SU-DHL-6 (cell line): ENCODE results near the gene AFAP1.

Experiments used
- H2AFZ ChIP-seq: fragments of 200-600 bp; sonication (generic); 2 replicates; pipeline ENCODE4 v1.6.1; 2014; ENCODE audit warnings: low read depth, mild to moderate bottlenecking, moderate library complexity, mixed read lengths, antibody characterized with exemption, low read length; ENCODE audit not compliant: severe bottlenecking
- H3F3A ChIP-seq: fragments of 200-600 bp; shearing (Covaris generic); 2 replicates; pipeline ENCODE4 v1.6.0; 2016; ENCODE audit warnings: antibody characterized with exemption, mild to moderate bottlenecking; ENCODE audit not compliant: insufficient read depth
- H3K27ac ChIP-seq: fragments of 200-600 bp; sonication (generic); 2 replicates; pipeline ENCODE4 v1.5.1; 2016; ENCODE audit warnings: low read depth, mild to moderate bottlenecking, low read length, moderate library complexity, mixed read lengths
- H3K27me3 ChIP-seq: fragments of 200-600 bp; sonication (generic), shearing (Covaris generic); 2 replicates; pipeline ENCODE4 v1.6.0; 2014; ENCODE audit warnings: mild to moderate bottlenecking, low read length
- H3K36me3 ChIP-seq: fragments of 200-600 bp; sonication (generic); 2 replicates; pipeline ENCODE4 v1.6.1; 2014; ENCODE audit warnings: mild to moderate bottlenecking, low read length, mixed read lengths
- H3K4me2 ChIP-seq: fragments of 300-600, 200-600 bp; shearing (Covaris generic), sonication (generic); 2 replicates; pipeline ENCODE4 v1.6.0; 2014; ENCODE audit warnings: low read length, low read depth, mild to moderate bottlenecking; ENCODE audit not compliant: poor library complexity, severe bottlenecking
- H3K4me3 ChIP-seq: fragments of 200-600 bp; sonication (generic); 2 replicates; pipeline ENCODE4 v1.5.1; 2014; ENCODE audit warnings: antibody characterized with exemption, low read length, mild to moderate bottlenecking, mixed read lengths; ENCODE audit not compliant: insufficient read depth, poor library complexity, severe bottlenecking
- H3K79me2 ChIP-seq: fragments of 200-600 bp; sonication (generic); 2 replicates; pipeline ENCODE4 v1.6.1; 2014; ENCODE audit warnings: mild to moderate bottlenecking, low read length, moderate library complexity; ENCODE audit not compliant: insufficient read depth
- H3K9ac ChIP-seq: fragments of 200-600 bp; sonication (generic); 2 replicates; pipeline ENCODE4 v1.7.0; 2014; ENCODE audit warnings: mild to moderate bottlenecking, low read length
- H3K9me2 ChIP-seq: fragments of 200-600 bp; sonication (generic); replicated peaks from 2 replicates; pipeline ENCODE4 v1.6.1; 2014; ENCODE audit warnings: low read length; ENCODE audit not compliant: insufficient read depth
- H3K9me3 ChIP-seq: fragments of 200-600 bp; sonication (generic); 2 replicates; pipeline ENCODE4 v1.6.1; 2014; ENCODE audit warnings: low read length, mixed read lengths; ENCODE audit not compliant: insufficient read depth
- H4K20me1 ChIP-seq: fragments of 200-600 bp; sonication (generic); 2 replicates; pipeline ENCODE4 v1.6.1; 2014; ENCODE audit warnings: low read depth, mild to moderate bottlenecking, antibody characterized with exemption, low read length, moderate library complexity, mixed read lengths
- CTCF ChIP-seq: fragments of 200-600 bp; sonication (generic); IDR thresholded peaks from one replicate; pipeline ENCODE4 v1.5.1; 2017; ENCODE audit warnings: antibody characterized with exemption, mild to moderate bottlenecking, low read length, moderate library complexity; ENCODE audit not compliant: insufficient read depth, poor library complexity, severe bottlenecking
- EZH2phosphoT487 ChIP-seq: fragments of 200-600 bp; sonication (generic), shearing (Covaris generic); conservative IDR thresholded peaks from 2 replicates; pipeline ENCODE4 v1.6.1; 2018; ENCODE audit warnings: mild to moderate bottlenecking, antibody characterized with exemption, low read length, moderate library complexity, mixed read lengths

Gene AFAP1

DNA sequence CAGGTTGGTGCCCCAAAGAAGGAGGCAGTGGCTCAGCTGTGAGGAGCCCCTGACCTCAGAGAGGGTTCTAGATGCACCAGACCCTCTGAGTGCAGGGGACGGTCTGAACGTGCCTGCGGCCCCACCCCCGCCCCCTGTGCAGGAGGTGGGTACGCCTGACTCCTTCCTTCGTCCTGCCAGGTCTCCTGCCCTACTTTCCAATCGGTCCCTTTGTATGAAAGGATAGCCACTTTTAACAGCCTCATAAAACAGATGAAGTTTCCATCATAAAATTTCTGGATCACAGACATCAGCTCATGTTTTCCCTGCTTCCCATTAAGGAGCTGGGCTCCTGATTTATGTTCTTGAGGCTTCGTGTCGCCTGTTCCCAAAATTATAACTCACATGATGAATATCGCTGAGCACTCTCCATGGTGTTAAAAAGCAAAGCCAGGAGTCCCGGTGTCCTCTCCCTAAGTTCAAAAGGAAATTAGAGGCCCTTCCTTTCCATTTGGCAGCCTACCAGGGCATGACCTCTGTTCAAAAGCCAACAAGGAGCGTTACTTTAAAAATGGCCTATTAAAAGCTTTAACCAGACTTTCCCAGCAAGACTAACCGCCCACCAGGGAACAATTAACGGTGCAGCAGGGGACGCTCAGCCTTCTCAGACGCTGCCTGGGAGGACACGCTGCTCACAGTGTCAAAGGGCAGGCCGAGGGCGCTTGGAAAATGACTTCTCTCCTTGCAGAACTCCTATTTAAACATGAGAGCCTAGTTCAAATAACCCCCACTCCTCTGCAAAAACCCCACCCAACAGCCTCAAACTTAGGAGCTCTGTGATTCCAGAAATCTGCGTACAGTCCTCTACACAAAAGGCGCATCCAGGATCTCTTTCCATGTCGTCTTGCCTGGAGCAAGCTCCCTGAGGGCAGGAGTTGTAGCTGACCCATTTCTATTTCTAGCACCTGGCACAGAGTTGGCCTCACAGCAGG lies 181.9 kb downstream of the AFAP1 start:
- Histone ChIP-seq H4K20me1 (no peaks in the 10 kb centered on the region), H3K36me3 (no peaks in the 10 kb centered on the region), H3K4me2 (no peak overlapping the region), H3K27ac (no peak overlapping the region), H3K9ac (no peak overlapping the region), H3K9me3 (no peaks in the 10 kb centered on the region), H2AFZ (no peak overlapping the region), H3K79me2 (no peaks in the 10 kb centered on the region), H3F3A (no peaks in the 10 kb centered on the region), H3K27me3 (no peaks in the 10 kb centered on the region), H3K4me3 (no peak overlapping the region), H3K9me2 (no peaks in the 10 kb centered on the region)
- no peak for TF ChIP-seq CTCF
- TF ChIP-seq EZH2phosphoT487 = no peak

DNA sequence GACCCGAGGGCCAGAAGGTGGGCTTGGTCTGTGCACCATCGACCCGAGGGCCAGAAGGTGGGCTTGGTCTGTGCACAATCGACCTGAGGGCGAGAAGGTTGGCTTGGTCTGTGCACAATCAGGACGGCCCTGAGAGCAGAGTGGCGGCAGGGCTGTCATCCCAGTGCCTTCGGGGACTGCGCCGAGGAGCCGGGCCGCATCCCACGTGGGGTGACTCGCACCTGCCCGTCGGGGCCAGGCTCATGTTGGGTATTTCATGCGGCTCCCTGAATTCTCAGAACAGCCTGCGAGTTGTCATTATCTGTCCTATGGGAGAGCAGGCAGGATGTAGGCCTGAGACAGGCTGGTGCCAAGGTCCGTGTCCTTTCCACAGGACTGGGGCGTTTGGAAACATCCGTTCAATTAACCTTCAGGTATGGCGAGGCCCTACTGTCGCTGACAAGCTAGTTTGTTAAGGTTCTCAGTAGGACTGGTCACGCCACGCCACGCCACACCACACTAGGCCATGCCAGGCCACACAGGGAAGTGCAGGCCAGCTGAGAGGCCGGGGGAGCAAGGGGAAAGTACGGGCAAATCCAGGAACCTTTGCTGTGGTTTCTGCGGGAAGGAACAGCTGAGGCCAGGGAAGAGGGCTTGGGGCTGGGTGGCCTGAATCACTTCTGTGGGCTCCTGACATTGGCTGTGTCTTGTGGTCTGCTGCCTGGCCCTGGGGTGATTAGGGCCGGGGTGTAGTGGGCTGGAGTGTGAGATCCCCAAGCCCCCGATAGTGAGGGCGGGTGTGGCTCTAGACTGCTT lies 182.9 kb downstream of the AFAP1 start:
- H3F3A ChIP-seq = no peaks in the 10 kb centered on the region
- no peak overlapping the region for H3K4me2 ChIP-seq
- TF ChIP-seq EZH2phosphoT487 (no peak), CTCF (no peak)
- no peaks in the 10 kb centered on the region for H4K20me1 ChIP-seq
- H3K4me3 ChIP-seq = no peak overlapping the region
- no peaks in the 10 kb centered on the region for H3K79me2 ChIP-seq
- no peaks in the 10 kb centered on the region for H3K27me3 ChIP-seq
- H3K9me2 ChIP-seq = no peaks in the 10 kb centered on the region
- H3K9me3 ChIP-seq = no peaks in the 10 kb centered on the region
- H3K27ac ChIP-seq = no peak overlapping the region
- H3K36me3 ChIP-seq = no peaks in the 10 kb centered on the region
- H3K9ac ChIP-seq = no peak overlapping the region
- H2AFZ ChIP-seq = no peak overlapping the region

DNA sequence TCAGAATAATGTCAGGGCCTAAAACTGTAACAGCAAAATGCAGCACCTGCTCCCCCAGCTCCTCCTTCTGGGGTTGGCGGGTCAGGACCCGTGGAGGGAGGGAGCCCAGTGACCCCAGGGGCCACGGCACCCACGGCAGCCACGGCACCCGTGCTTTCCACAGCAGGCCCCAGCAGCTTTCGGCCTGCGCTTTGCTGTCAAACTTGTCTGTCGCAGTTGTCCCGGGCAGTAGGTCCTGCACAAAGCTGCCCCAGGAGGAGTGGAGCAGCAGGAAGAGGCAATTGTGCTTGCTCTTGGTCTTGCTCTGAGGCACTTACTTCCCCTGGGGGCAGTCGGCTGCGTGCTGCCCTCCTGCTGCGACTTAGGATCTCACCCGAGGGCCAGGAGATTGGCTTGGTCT lies 183.6 kb downstream of the AFAP1 start:
- H3K27ac ChIP-seq = no peak overlapping the region
- no peak overlapping the region for H3K4me2 ChIP-seq
- no peaks in the 10 kb centered on the region for H3K9me2 ChIP-seq
- H3K9ac ChIP-seq = no peak overlapping the region
- H2AFZ ChIP-seq = no peak overlapping the region
- H3F3A ChIP-seq = no peaks in the 10 kb centered on the region
- no peaks in the 10 kb centered on the region for H3K79me2 ChIP-seq
- no peak overlapping the region for H3K4me3 ChIP-seq
- TF ChIP-seq CTCF (no peak), EZH2phosphoT487 (no peak)
- no peaks in the 10 kb centered on the region for H3K36me3 ChIP-seq
- H4K20me1 ChIP-seq = no peaks in the 10 kb centered on the region
- H3K27me3 ChIP-seq = no peaks in the 10 kb centered on the region
- H3K9me3 ChIP-seq = no peaks in the 10 kb centered on the region
